GM13977 (cell line): ENCODE measurements around the gene FETUB.

Experiments
- DNase-seq: peaks from one replicate; pipeline ENCODE4 v3.0.0; 2012; ENCODE audit warnings: low spot score
- CTCF ChIP-seq: IDR thresholded peaks from 2 replicates; pipeline ENCODE4 v1.5.1; 2012; ENCODE audit warnings: mild to moderate bottlenecking, control low read depth; ENCODE audit not compliant: insufficient read depth; ENCODE audit errors: extremely low read depth, missing control alignments
- in situ Hi-C: fragments of 300-500 bp; cut with MboI; formaldehyde crosslinking; loops from one replicate; pipeline ENCODE4 v1.12.0; 2022; ENCODE audit warnings: low sequenced_read_pairs, low pct_unique_long_range_greater_than_20kb, mixed read lengths, inconsistent platforms; ENCODE audit not compliant: unreplicated experiment

Gene FETUB

DNA sequence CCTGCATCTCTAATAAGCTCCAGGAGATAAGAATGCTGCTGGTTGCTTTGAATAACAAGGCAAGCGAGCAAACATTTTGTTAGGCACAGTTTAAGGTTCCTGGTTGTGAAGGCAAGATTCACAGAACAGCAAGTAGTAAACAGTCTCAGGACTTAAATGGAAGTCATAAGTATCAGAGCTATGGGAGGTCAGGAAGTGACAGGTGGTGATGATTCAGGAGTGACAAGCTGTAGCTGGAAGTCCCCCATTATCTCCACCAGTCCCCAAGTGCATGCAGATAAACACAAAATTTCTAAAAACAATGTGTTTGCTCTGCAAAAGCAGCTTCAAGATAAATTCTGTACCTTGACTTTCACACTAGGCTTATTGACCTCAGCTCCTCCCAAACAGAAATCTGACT is 3.3 kb downstream of the FETUB start:
- in situ Hi-C loops, result no loop called here
- DNase-seq, result no peak
- no peak for TF ChIP-seq CTCF

DNA sequence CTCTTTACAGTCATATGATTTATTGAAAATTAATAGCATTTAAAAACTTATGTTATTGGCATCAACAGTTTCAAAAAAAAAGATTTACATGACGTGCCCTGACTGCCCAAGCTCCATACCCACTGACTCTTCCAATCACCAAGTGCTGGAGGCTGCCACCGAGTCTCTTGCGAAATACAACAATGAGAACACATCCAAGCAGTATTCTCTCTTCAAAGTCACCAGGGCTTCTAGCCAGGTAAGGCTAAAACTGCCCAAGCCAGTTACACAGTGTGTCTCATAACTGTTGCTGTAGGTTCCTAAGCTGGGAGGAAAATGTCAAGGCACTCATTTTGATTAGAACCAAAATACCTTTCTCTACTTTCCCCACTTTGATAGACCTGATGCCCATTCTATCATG is 4.5 kb downstream of the FETUB start:
- in situ Hi-C loops, result no loop called here
- no peak for TF ChIP-seq CTCF
- no peak for DNase-seq

DNA sequence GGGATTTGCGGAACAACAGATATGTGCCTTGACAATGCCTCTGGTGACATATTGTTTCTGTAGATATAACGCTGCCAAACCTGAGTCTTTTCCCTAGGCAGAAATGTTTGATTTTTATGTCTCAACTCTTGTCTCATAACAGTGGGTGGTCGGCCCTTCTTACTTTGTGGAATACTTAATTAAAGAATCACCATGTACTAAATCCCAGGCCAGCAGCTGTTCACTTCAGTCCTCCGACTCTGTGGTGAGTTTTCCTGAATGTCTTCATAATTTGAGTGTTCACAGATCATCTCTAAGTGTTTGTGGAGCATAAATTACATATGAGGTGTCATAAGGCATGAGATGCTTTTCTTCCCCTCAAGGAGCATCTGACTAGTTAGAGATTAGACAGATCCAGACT is 5.9 kb downstream of the FETUB start:
- no peak for TF ChIP-seq CTCF
- in situ Hi-C loops, result no loop called here
- DNase-seq, result no peak

DNA sequence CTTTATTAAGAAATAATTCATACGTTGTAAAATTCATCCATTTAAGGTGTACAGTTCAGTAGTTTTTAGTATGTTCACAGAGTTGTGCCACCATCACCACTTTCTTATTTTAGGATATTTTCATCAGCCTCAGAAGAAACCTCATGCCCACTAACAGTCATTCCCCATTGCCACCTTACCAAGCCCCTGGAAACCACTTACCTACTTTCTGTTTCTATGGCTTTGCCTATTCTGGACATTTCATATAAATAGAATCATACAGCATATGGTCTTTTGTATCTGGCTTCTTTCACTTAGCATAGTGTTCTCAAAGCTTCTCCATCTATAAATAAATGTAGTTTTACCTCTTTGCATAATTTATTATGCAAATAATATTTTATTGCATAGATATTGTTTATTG is 6.6 kb downstream of the FETUB start:
- no peak for TF ChIP-seq CTCF
- in situ Hi-C loops, result no loop called here
- no peak for DNase-seq

GRCh38 chr3:186648851-186649250 is 8.7 kb downstream of the FETUB start:
- in situ Hi-C loops, result no loop called here

GRCh38 chr3:186651678-186652215 is 11.5 kb downstream of the FETUB start:
- no peak for DNase-seq
- in situ Hi-C loops, result no loop called here
- TF ChIP-seq CTCF, result no peak

More at GRCh38 chr3:186648851-186649250, 8.7 kb downstream of the FETUB start:
- no peak for TF ChIP-seq CTCF
- DNase-seq, result no peak
